CD4-positive, alpha-beta T cell (primary cell): ENCODE measurements around the gene NUFIP1. TPM values are rescaled to one million over a fixed set of nuclear protein-coding genes. Genes with fewer than 3 reads are reported as not detected.

ENCODE experiments used
- ATAC-seq: fragments of 200-7000 bp; cut with Tn5 transposase; one replicate; pipeline ENCODE4 v1.10.0; 2022; ENCODE audit warnings: mild to moderate bottlenecking; ENCODE audit not compliant: poor library complexity
- CTCF ChIA-PET: fragments of 350-600 bp; sonication (Branson Sonifier 250); formaldehyde crosslinking; loops from one replicate; lab custom pipeline; 2021; ENCODE audit warnings: antibody characterized with exemption, inconsistent platforms; lab: Charles Lee
- POLR2A ChIA-PET: fragments of 350-600 bp; sonication (Branson Sonifier 250); formaldehyde crosslinking; loops from one replicate; lab custom pipeline; 2021; ENCODE audit warnings: antibody characterized with exemption, inconsistent platforms; lab: Charles Lee
- DNase-seq, 14 experiments: peaks; one replicate each; pipeline ENCODE4 v3.0.0-alpha.2; 2013 to 2020; ENCODE audit warnings: mixed read lengths in 2 of 14
- H3K27ac ChIP-seq, 2 donors: one replicate each; pipeline versions ENCODE4 v1.5.1 to v1.7.0; 2013; ENCODE audit warnings: low read length in 2 of 2, low read depth in 1 of 2, mild to moderate bottlenecking in 1 of 2
- H3K27me3 ChIP-seq, 2 experiments: 1 replicate in 1 of 2; 2 replicates in 1 of 2; pipeline versions ENCODE4 v1.6.1 to v1.7.0; 2013; ENCODE audit warnings: low read length in 2 of 2, control low read depth in 1 of 2, mild to moderate bottlenecking in 1 of 2, moderate library complexity in 1 of 2; ENCODE audit not compliant: insufficient read depth in 2 of 2, control insufficient read depth in 1 of 2
- H3K36me3 ChIP-seq: one replicate; pipeline ENCODE4 v1.6.1; 2013; ENCODE audit warnings: low read length, control low read depth; ENCODE audit not compliant: insufficient read depth
- H3K4me1 ChIP-seq: one replicate; pipeline ENCODE4 v1.6.1; 2013; ENCODE audit warnings: low read length, control low read depth; ENCODE audit not compliant: insufficient read depth
- H3K4me3 ChIP-seq: one replicate; pipeline ENCODE4 v1.5.1; 2013; ENCODE audit warnings: mild to moderate bottlenecking, low read length, moderate library complexity
- H3K9me3 ChIP-seq, 2 experiments: 1 replicate in 1 of 2; 2 replicates in 1 of 2; pipeline versions ENCODE4 v1.6.1 to v1.7.0; 2013; ENCODE audit warnings: low read length in 2 of 2, mild to moderate bottlenecking in 2 of 2, control low read depth in 1 of 2, moderate library complexity in 1 of 2; ENCODE audit not compliant: control insufficient read depth in 1 of 2, insufficient read depth in 1 of 2
- H3K27ac Mint-ChIP-seq: one replicate; pipeline ENCODE4 v1.8.0; 2020; ENCODE audit warnings: mixed read lengths
- H3K27me3 Mint-ChIP-seq: one replicate; pipeline ENCODE4 v1.8.0; 2021; ENCODE audit warnings: mixed read lengths
- H3K36me3 Mint-ChIP-seq: one replicate; pipeline ENCODE4 v1.8.0; 2021; ENCODE audit warnings: low read depth, mixed read lengths
- H3K4me1 Mint-ChIP-seq: one replicate; pipeline ENCODE4 v1.8.0; 2021; ENCODE audit warnings: low read depth, mixed read lengths
- H3K4me3 Mint-ChIP-seq: one replicate; pipeline ENCODE4 v1.8.0; 2020; ENCODE audit warnings: mild to moderate bottlenecking, mixed read lengths
- H3K9me3 Mint-ChIP-seq: one replicate; pipeline ENCODE4 v1.8.0; 2020; ENCODE audit warnings: mixed read lengths
- intact Hi-C, 2 experiments: fragments of 100-400 bp; cut with DNase I in 1 of 2; cut with micrococcal nuclease in 1 of 2; formaldehyde crosslinking; loops; one replicate each; pipeline versions ENCODE4 v1.15.1 to v1.9.0; 2023 to 2025; cut with DNase I, micrococcal nuclease
- total RNA-seq, 174 experiments: library from RNA in 2 of 174; stranded (reverse) in 2 of 174; gene quantifications; one replicate each; pipeline ENCODE4 v1.2.3 and lab custom pipeline; 2021 to 2026
- TF ChIP-seq, protein P1 (sequence below): fragments of 200-600 bp; IDR thresholded peaks from one replicate; pipeline ENCODE4 v1.8.0; 2022; ENCODE audit warnings: antibody characterized with exemption, mild to moderate bottlenecking

Gene NUFIP1
- total RNA-seq, 2 experiments from 2014 or later = 4.3 to 4.4 TPM

DNA sequence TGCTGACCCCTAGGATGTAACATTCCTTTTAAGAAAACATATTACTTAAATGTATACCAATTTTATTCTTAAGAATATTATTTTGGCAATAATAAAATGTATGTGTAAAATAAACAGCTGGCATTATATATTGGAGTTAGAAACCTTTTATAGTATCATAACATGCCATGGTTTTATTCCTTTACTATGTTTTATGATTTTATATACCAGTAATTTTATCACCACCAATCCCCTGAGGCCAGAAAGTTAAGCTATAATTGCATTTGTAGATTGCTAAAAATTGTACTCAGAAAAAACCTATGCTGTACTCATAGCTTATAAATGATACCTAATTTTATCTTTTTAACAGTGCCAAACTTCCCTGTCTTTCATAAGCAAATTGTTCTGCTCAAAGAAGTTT is 18.0 kb upstream of the NUFIP1 start:
- Mint-ChIP-seq H3K36me3 (peaks cover 82% of the 10 kb centered on the region), H3K4me3 (no peak overlapping the region), H3K9me3 (no peaks in the 10 kb centered on the region), H3K4me1 (no peaks in the 10 kb centered on the region), H3K27me3 (no peaks in the 10 kb centered on the region), H3K27ac (no peak overlapping the region)
- ATAC-seq = no peak
- Histone ChIP-seq H3K36me3 (peaks cover 57% of the 10 kb centered on the region), H3K4me1 (no peaks in the 10 kb centered on the region), H3K4me3 (no peak overlapping the region), H3K9me3 (no peaks in the 10 kb centered on the region), H3K27me3 (no peaks in the 10 kb centered on the region), H3K27ac (no peak overlapping the region)
- DNase-seq = no peak
- ChIA-PET CTCF (no interaction called here), POLR2A (no interaction called here)
- TF ChIP-seq, protein P1, sequence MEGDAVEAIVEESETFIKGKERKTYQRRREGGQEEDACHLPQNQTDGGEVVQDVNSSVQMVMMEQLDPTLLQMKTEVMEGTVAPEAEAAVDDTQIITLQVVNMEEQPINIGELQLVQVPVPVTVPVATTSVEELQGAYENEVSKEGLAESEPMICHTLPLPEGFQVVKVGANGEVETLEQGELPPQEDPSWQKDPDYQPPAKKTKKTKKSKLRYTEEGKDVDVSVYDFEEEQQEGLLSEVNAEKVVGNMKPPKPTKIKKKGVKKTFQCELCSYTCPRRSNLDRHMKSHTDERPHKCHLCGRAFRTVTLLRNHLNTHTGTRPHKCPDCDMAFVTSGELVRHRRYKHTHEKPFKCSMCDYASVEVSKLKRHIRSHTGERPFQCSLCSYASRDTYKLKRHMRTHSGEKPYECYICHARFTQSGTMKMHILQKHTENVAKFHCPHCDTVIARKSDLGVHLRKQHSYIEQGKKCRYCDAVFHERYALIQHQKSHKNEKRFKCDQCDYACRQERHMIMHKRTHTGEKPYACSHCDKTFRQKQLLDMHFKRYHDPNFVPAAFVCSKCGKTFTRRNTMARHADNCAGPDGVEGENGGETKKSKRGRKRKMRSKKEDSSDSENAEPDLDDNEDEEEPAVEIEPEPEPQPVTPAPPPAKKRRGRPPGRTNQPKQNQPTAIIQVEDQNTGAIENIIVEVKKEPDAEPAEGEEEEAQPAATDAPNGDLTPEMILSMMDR = no peak
- intact Hi-C loops = no loop called here

DNA sequence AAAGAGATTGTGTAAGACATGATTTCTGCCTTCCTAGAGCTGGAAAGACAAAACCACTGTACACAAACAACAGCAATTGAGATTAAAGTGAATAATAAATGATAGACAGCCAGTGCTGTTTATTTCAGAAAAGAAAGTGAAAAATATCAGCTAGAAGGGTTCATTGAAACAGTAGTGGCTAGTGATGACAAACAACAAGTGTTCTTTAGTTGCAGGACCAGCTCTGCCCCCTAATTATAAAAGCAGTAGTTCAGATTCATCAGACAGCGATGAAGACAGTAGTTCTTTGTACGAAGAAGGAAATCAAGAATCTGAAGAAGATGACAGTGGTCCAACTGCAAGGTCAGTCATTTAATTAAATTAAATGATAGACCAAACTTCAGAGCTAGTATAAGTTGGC is 14.8 kb upstream of the NUFIP1 start:
- no peak overlapping the region for H3K4me3 Mint-ChIP-seq
- no peaks in the 10 kb centered on the region for H3K9me3 Mint-ChIP-seq
- no peaks in the 10 kb centered on the region for H3K27me3 ChIP-seq
- H3K27me3 Mint-ChIP-seq = no peaks in the 10 kb centered on the region
- ChIA-PET CTCF (no interaction called here), POLR2A (no interaction called here)
- no peak overlapping the region for H3K4me3 ChIP-seq
- H3K4me1 Mint-ChIP-seq = no peaks in the 10 kb centered on the region
- ATAC-seq = no peak
- no peaks in the 10 kb centered on the region for H3K9me3 ChIP-seq
- no peak for DNase-seq
- H3K27ac ChIP-seq = no peak overlapping the region
- peaks cover 76% of the 10 kb centered on the region for H3K36me3 Mint-ChIP-seq
- no peaks in the 10 kb centered on the region for H3K4me1 ChIP-seq
- TF ChIP-seq, protein P1 = no peak
- intact Hi-C loops = no loop called here
- H3K36me3 ChIP-seq = peaks cover 46% of the 10 kb centered on the region
- H3K27ac Mint-ChIP-seq = no peak overlapping the region

DNA sequence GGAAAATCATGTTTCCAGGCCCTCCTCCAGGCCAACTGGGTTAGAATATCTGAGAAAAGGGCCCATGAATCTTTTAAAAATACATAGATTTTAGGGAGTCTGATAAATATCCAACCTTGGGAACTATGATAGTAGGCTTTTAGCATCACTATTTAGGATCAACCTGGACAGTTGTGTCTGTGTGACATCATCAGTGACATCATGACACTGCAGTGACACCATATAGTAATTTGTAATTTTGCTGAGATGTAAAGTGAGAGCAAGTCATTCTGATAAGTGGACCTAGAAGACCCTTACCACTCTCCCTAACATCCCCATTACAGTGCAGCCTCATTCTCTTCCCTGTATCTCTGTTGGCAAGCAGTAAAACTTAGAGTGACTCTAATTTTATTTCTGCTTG is 14.1 kb upstream of the NUFIP1 start:
- H3K9me3 Mint-ChIP-seq = no peaks in the 10 kb centered on the region
- intact Hi-C loops = no loop called here
- Histone ChIP-seq H3K4me3 (no peak overlapping the region), H3K9me3 (no peaks in the 10 kb centered on the region), H3K36me3 (peaks cover 39% of the 10 kb centered on the region), H3K27ac (no peak overlapping the region), H3K27me3 (no peaks in the 10 kb centered on the region), H3K4me1 (no peaks in the 10 kb centered on the region)
- peaks cover under 1% of the 10 kb centered on the region for H3K4me1 Mint-ChIP-seq
- ChIA-PET CTCF (no interaction called here), POLR2A (no interaction called here)
- DNase-seq (no peak), ATAC-seq (no peak)
- H3K27me3 Mint-ChIP-seq = no peaks in the 10 kb centered on the region
- no peak overlapping the region for H3K27ac Mint-ChIP-seq
- TF ChIP-seq, protein P1 = no peak
- peaks cover 76% of the 10 kb centered on the region for H3K36me3 Mint-ChIP-seq
- H3K4me3 Mint-ChIP-seq = no peak overlapping the region
